Adrenal gland (tissue), 5 donors: ENCODE data around the gene ZNF488.

Source experiments
- POLR2A ChIP-seq, 2 donors: fragments of 450-650 bp; IDR thresholded peaks; one replicate each; pipeline ENCODE4 v1.6.1; 2017; ENCODE audit warnings: antibody characterized with exemption in 2 of 2, mild to moderate bottlenecking in 2 of 2, moderate library complexity in 1 of 2
- TF ChIP-seq, protein P1 (sequence below), 6 experiments: fragments of 450-650 bp in 4 of 6; fragments of 200-600 bp in 2 of 6; sonication (generic) in 1 of 6; IDR thresholded peaks; 1 replicate in 5 of 6; 2 replicates in 1 of 6; pipeline versions ENCODE4 v1.5.1 to v1.8.0; 2016 to 2021; ENCODE audit warnings: antibody characterized with exemption in 6 of 6, mild to moderate bottlenecking in 2 of 6, moderate library complexity in 1 of 6
- donor health status: DM: no; HTN: no; CAD: no.

DNA sequence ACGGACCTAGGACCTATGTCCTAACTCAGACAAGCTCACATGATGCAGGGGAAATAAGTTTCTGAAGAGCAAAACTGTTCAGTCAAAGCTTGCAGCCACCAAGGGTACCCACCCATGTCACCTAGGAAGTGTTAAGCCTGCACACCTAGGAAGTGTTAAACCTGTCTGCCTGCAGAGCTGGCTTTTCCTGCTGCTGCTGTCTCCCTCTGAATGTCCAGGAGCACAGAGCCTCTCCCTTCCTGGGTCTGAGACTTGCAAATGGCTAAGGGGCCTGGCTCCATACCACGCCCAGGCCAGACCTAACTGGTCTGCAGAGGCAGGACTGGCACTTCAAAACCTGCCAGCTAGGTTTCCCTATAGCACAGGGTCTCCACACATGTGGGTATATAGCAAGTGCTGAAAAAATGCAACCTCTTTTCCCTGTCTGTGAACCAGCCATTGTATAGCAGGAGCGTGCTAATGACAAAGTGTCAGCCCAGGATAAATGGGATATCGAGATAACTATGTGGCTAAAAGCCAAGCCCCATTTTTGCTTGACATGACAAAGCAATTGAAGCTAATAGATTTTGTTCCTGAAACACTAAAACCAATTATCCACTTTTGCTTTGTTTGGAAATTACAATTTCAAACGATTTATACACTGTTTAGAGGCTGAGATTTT lies 60.3 kb downstream of the ZNF488 start:
- TF ChIP-seq, protein P1, sequence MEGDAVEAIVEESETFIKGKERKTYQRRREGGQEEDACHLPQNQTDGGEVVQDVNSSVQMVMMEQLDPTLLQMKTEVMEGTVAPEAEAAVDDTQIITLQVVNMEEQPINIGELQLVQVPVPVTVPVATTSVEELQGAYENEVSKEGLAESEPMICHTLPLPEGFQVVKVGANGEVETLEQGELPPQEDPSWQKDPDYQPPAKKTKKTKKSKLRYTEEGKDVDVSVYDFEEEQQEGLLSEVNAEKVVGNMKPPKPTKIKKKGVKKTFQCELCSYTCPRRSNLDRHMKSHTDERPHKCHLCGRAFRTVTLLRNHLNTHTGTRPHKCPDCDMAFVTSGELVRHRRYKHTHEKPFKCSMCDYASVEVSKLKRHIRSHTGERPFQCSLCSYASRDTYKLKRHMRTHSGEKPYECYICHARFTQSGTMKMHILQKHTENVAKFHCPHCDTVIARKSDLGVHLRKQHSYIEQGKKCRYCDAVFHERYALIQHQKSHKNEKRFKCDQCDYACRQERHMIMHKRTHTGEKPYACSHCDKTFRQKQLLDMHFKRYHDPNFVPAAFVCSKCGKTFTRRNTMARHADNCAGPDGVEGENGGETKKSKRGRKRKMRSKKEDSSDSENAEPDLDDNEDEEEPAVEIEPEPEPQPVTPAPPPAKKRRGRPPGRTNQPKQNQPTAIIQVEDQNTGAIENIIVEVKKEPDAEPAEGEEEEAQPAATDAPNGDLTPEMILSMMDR (IDR thresholded peaks at IDR 0.05) = no peak
- TF ChIP-seq POLR2A (IDR thresholded peaks at IDR 0.05) = no peak
